Bronchial epithelial cell (primary cell): Measurements from ENCODE around the gene MTMR12. TPM values are rescaled to one million over a fixed set of nuclear protein-coding genes. Genes with fewer than 3 reads are reported as not detected.
"Not testable (repeated sequence)": the region's sequence is repeated elsewhere in the genome, so short reads cannot be mapped to it uniquely, and the experiment has no call there.

Experiments used
- DNase-seq: peaks from one replicate; pipeline ENCODE4 v3.0.0-alpha.2; 2010; ENCODE audit warnings: low read depth
- FAIRE-seq: peaks from 2 replicates; lab custom pipeline; 2011; peaks lifted over from hg19 to GRCh38; lab: Jason Lieb, UNC
- H3K27me3 ChIP-seq: 2 replicates; pipeline ENCODE4 v1.5.1; 2011; ENCODE audit warnings: low read length; ENCODE audit not compliant: control insufficient read depth, insufficient read depth
- H3K36me3 ChIP-seq: 2 replicates; pipeline ENCODE4 v1.5.1; 2011; ENCODE audit warnings: low read length; ENCODE audit not compliant: control insufficient read depth, insufficient read depth
- H3K4me3 ChIP-seq: 2 replicates; pipeline ENCODE4 v1.5.1; 2011; ENCODE audit warnings: mild to moderate bottlenecking, low read depth, low read length, control low read depth
- total RNA-seq: library from RNA; depleted of rRNA; stranded (reverse); fragments of >200 nt; gene quantifications from 2 replicates; pipeline ENCODE4 v1.2.1, GENCODE V29; 2014
- TF ChIP-seq, protein P1 (sequence below): IDR thresholded peaks from 2 replicates; pipeline ENCODE4 v1.5.1; 2011; ENCODE audit warnings: mild to moderate bottlenecking, moderate library complexity, low read length, control low read depth, inconsistent platforms; ENCODE audit not compliant: insufficient read depth, severe bottlenecking

The MTMR12 gene
- total RNA-seq, 1 donor from 2014 or later: 15.8 TPM

DNA sequence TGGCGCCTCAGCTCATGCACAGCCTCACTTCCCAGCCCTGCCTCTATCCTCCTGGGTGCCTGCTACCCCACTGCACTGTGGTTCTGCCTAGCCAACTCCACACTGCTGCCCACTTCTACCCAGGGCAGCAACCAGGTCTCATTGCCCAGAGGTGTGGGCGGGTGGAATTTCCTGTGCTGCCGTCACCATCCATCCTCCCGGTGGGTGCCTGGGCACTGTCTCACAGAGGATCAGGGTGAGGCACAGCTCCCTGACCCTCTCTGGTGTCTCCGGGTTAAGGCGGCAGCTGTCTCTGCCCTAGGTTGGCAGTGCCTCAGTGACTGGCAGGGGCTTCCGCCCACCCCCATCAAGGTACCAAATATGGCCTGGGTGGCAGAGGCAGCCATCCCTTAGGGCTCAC is 4.3 kb upstream of the MTMR12 start:
- Histone ChIP-seq H3K36me3 (no peaks in the 10 kb centered on the region), H3K4me3 (no peak overlapping the region), H3K27me3 (no peaks in the 10 kb centered on the region)
- FAIRE-seq (no peak), DNase-seq (no peak)
- TF ChIP-seq, protein P1, sequence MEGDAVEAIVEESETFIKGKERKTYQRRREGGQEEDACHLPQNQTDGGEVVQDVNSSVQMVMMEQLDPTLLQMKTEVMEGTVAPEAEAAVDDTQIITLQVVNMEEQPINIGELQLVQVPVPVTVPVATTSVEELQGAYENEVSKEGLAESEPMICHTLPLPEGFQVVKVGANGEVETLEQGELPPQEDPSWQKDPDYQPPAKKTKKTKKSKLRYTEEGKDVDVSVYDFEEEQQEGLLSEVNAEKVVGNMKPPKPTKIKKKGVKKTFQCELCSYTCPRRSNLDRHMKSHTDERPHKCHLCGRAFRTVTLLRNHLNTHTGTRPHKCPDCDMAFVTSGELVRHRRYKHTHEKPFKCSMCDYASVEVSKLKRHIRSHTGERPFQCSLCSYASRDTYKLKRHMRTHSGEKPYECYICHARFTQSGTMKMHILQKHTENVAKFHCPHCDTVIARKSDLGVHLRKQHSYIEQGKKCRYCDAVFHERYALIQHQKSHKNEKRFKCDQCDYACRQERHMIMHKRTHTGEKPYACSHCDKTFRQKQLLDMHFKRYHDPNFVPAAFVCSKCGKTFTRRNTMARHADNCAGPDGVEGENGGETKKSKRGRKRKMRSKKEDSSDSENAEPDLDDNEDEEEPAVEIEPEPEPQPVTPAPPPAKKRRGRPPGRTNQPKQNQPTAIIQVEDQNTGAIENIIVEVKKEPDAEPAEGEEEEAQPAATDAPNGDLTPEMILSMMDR: no peak

DNA sequence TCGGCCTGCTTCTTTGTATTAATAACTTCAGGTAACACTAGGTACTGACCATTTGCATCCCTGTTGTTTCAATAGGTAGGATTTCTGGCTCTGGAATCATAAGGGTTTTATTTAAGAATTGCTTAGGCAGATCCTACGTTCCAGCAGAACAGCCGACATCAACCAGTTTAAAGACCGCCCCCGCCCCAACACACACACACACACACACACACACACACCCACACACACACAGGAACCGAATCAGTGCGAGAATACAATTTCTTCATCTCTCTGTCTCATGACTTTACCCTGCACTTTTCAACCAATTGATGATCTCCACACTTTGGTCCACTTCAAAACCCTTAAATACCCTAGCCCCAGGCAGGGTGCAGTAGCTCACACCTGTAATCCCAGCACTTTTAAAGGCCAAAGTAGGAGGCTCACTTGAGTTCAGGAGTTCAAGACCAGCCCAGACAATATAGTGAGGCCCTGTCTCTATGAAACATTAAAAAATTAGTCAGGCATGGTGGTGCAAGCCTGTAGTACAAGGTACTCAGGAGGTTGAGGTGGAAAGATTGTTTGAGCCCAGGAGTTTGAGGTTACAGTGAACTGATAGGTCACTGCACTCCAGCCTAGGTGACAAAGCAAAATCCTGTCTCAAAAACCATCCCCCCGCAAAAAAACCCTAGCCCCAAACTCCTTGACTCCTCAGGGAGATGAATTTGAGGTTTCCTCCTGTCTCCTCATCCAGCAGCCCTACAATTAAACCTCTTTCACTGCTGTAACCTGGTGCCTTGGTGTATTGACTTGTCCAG is 2.7 kb upstream of the MTMR12 start:
- Histone ChIP-seq H3K27me3 (no peaks in the 10 kb centered on the region), H3K36me3 (no peaks in the 10 kb centered on the region), H3K4me3 (no peak overlapping the region)
- TF ChIP-seq, protein P1: no peak
- DNase-seq (no peak), FAIRE-seq (no peak)

DNA sequence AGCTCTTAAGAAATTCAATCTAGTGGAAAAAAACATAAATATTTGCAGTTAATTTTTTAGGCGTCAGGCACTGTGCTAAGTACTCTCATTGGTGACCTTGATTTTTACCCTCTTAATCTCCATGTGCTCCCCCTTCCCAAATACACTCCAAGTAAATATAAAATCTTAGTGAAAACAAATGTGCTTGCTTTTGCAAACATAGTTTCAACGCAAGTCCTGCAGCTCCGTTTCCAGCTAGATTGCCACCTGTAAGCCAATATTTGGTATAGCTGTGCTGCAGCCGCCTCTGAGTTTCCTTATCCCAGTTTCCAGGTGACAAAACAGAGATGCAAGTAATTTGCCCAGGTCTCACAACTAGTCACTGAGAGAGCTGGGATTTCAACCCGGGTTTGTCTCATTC is 1.9 kb upstream of the MTMR12 start:
- no peak for DNase-seq
- TF ChIP-seq, protein P1: no peak
- no peak for FAIRE-seq
- Histone ChIP-seq H3K36me3 (no peaks in the 10 kb centered on the region), H3K4me3 (no peak overlapping the region), H3K27me3 (no peaks in the 10 kb centered on the region)

DNA sequence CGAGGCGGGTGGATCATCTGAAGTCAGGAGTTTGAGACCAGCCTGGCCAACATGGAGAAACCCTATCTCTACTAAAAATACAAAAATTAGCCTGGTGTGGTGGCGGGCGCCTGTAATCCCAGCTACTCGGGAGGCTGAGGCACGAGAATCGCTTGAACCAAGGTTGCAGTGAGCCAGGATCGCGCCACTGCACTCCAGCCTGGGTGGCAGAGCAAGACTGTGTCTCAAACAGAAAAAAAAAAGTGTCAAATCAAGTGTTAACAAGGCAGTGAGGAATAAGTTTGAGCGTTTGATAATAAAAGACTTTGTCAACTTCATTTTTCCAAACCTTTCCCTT is 1.4 kb upstream of the MTMR12 start:
- H3K4me3 ChIP-seq, FAIRE-seq, DNase-seq: not testable (repeated sequence)

DNA sequence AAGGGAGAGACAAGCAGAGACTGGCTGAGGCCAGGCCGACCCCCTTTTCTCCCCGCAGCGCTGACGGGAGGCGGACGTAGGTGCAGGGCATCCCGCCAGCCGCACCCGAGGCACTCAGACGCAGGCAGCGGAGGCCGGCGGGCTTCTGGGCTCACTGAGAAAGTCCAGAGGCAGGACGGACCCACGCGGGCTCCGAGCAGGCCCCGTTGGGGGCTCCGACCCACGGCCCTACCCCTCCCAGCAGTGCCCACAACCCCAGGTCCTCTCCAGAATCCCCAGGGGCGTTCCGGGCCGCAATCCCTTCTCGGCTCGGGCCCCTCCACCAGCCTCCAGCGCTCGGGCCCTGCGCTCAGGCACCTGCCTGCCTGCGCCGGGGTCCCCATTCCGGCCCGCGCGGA is 543 bp downstream of the MTMR12 start:
- TF ChIP-seq, protein P1: no peak
- DNase-seq (peak; percentile 29), FAIRE-seq (no peak)
- Histone ChIP-seq H3K36me3 (no peaks in the 10 kb centered on the region), H3K4me3 (peak overlapping the region; percentile 61), H3K27me3 (no peaks in the 10 kb centered on the region)

More for the DNA sequence above, 1.4 kb upstream of the MTMR12 start:
- H3K36me3 ChIP-seq, H3K27me3 ChIP-seq: not testable (repeated sequence)

DNA sequence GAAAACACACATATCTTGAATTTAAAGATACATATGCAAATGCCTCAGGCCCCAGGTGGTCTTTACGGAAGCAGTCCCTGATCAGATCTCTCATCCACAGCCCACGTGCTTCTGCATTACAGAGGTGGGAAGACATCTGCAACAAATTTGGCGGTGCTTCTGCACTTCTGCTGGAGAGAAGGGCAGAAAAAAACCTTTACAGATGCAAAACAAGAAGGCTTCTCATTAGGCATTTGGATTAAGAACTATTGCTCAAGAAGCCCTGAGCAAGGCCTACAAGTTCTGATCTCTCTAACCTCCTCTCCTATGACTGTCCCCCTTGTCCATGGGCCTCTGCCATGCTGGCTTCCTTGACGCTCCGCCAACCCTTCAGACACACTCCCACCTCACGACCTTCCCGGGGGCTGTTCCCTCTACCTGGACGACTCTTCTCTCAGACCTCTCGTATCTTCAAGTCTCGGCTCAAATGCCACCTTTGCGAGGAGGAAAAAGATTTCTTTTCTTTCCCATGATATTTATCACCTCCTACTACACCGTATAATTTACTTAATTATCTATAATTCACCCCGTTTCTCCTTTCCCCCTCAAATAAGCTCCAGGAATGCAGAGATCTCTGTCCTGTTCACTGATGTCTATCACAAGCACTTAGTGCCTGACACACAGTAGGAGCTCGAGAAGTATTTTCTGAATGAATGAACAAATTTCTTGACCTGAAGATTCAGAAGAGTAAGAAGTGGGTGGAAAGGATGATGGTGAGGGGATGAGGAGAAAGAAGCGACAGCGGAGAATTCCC is 1.1 kb downstream of the MTMR12 start:
- TF ChIP-seq, protein P1: no peak
- FAIRE-seq: no peak

More for the DNA sequence above, 1.1 kb downstream of the MTMR12 start:
- H3K4me3 ChIP-seq: peak overlapping the region; percentile 61
- no peaks in the 10 kb centered on the region for H3K36me3 ChIP-seq
- DNase-seq: no peak
- H3K27me3 ChIP-seq: no peaks in the 10 kb centered on the region
